ENCODE measurements around the gene CABP7.

CABP7 gene

GRCh38 chr22:29780748-29781676, 61.2 kb downstream of the CABP7 start:
- Histone ChIP-seq H3K36me3 (ENCODE audit: control insufficient read depth, insufficient read depth, low read length) (no peaks in the 10 kb centered on the region), H3K9me3 (ENCODE audit: control insufficient read depth, low read length) (no peaks in the 10 kb centered on the region), H3K27ac (ENCODE audit: low read depth, low read length, severe bottlenecking) (peak overlapping the region; percentile 85), H3K4me3 (ENCODE audit: extremely low read depth, insufficient read depth, low read length, poor library complexity, severe bottlenecking) (no peak overlapping the region), H3K4me1 (ENCODE audit: control insufficient read depth, insufficient read depth, low read length, poor library complexity, severe bottlenecking) (peaks cover 36% of the 10 kb centered on the region)
- 63 to 66% methylated on average over 8 of the region's 8 CpGs for WGBS, 2 experiments (ENCODE audit: insufficient coverage in 2 of 2)

Data from mesodermal cell (in vitro differentiated cells).